Calu3 (cell line): ENCODE data around the gene CXCR5. TPM values are rescaled to one million over a fixed set of nuclear protein-coding genes. Genes with fewer than 3 reads are reported as not detected.

Source experiments
- BruUV-seq: library from RNA; stranded (reverse); fragments of 400-500 nt; replicated peaks from 2 replicates; lab custom pipeline; 2021; lab: Mats Ljungman, UMichigan
- CTCF ChIA-PET: fragments of 300-600 bp; sonication (Branson Sonifier 250); formaldehyde crosslinking; loops from one replicate; lab custom pipeline; 2022; ENCODE audit warnings: antibody characterized with exemption; lab: Charles Lee
- DNase-seq: peaks from one replicate; pipeline ENCODE4 v3.0.0; 2022
- H3K27ac Mint-ChIP-seq: one replicate; pipeline ENCODE4 v1.8.0; 2022; ENCODE audit warnings: mixed read lengths; ENCODE audit not compliant: unreplicated experiment
- H3K27me3 Mint-ChIP-seq: one replicate; pipeline ENCODE4 v1.8.0; 2022; ENCODE audit warnings: mixed read lengths; ENCODE audit not compliant: unreplicated experiment
- H3K36me3 Mint-ChIP-seq: one replicate; pipeline ENCODE4 v1.8.0; 2022; ENCODE audit warnings: mild to moderate bottlenecking, moderate library complexity, mixed read lengths; ENCODE audit not compliant: insufficient read depth, unreplicated experiment
- H3K4me1 Mint-ChIP-seq: one replicate; pipeline ENCODE4 v1.8.0; 2022; ENCODE audit warnings: mild to moderate bottlenecking, low read depth, mixed read lengths; ENCODE audit not compliant: unreplicated experiment
- H3K4me3 Mint-ChIP-seq: one replicate; pipeline ENCODE4 v1.8.0; 2022; ENCODE audit warnings: mild to moderate bottlenecking, low read depth, moderate library complexity, mixed read lengths; ENCODE audit not compliant: unreplicated experiment
- H3K9me3 Mint-ChIP-seq: one replicate; pipeline ENCODE4 v1.8.0; 2022; ENCODE audit warnings: low read depth, mixed read lengths; ENCODE audit not compliant: unreplicated experiment
- intact Hi-C: fragments of 100-400 bp; cut with micrococcal nuclease; formaldehyde crosslinking; loops from one replicate; pipeline ENCODE4 v1.10.0; 2022; ENCODE audit not compliant: unreplicated experiment
- total RNA-seq: library from RNA; stranded (reverse); gene quantifications from 2 replicates; pipeline ENCODE4 v1.2.3, GENCODE V29; 2022
- TF ChIP-seq, protein P1 (sequence below): fragments of 200-600 bp; IDR thresholded peaks from one replicate; pipeline ENCODE4 v1.8.0; 2022; ENCODE audit warnings: antibody characterized with exemption; ENCODE audit not compliant: unreplicated experiment

CXCR5 gene
- total RNA-seq, 1 experiment from 2014 or later = not detected

DNA sequence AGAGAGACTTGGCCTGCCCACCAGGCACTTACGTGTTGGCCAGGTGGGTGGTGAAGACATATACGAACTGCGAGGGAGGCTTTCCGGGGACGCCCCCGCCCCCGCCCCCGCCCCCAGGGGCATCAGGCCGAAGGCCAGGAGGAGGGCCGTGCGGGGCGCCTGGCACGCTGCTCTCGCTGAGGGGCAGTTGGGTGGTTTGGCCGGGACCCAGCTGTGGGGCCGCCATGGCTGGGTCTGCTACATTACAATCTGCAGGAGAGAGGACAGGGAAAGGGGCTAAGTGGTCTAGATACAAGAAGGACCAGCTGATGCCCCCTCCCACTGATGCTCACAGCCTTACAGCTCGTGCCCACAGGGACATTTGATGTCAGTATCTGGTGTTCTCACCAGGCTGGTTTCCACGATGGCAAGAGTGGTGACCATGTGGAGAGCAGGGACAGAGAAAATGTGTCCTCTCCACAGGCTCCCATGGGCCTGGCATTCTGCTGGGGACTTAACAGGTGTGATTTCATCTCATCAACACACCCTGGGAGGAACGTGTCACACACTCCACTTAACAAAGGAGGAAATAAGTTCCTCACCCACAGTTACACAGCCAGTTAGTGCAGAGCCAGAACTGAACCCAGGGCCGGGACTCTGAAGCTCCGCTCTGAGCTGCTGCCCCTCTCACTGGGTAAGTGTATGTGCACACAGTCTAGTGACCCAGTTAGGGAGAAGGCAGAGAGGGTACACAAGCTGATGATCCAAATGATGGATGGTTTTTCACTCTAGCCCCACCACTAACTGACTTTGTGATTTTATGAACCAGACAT lies 19.7 kb downstream of the CXCR5 start:
- CTCF ChIA-PET = no interaction called here
- no peak overlapping the region for H3K4me3 Mint-ChIP-seq
- BruUV-seq = no TSS peak
- H3K36me3 Mint-ChIP-seq = peaks cover 65% of the 10 kb centered on the region
- no peaks in the 10 kb centered on the region for H3K27me3 Mint-ChIP-seq
- H3K9me3 Mint-ChIP-seq = no peaks in the 10 kb centered on the region
- DNase-seq = no peak
- H3K4me1 Mint-ChIP-seq = peaks cover 32% of the 10 kb centered on the region
- TF ChIP-seq, protein P1, sequence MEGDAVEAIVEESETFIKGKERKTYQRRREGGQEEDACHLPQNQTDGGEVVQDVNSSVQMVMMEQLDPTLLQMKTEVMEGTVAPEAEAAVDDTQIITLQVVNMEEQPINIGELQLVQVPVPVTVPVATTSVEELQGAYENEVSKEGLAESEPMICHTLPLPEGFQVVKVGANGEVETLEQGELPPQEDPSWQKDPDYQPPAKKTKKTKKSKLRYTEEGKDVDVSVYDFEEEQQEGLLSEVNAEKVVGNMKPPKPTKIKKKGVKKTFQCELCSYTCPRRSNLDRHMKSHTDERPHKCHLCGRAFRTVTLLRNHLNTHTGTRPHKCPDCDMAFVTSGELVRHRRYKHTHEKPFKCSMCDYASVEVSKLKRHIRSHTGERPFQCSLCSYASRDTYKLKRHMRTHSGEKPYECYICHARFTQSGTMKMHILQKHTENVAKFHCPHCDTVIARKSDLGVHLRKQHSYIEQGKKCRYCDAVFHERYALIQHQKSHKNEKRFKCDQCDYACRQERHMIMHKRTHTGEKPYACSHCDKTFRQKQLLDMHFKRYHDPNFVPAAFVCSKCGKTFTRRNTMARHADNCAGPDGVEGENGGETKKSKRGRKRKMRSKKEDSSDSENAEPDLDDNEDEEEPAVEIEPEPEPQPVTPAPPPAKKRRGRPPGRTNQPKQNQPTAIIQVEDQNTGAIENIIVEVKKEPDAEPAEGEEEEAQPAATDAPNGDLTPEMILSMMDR = no peak
- H3K27ac Mint-ChIP-seq = no peak overlapping the region
- intact Hi-C loops = no loop called here

DNA sequence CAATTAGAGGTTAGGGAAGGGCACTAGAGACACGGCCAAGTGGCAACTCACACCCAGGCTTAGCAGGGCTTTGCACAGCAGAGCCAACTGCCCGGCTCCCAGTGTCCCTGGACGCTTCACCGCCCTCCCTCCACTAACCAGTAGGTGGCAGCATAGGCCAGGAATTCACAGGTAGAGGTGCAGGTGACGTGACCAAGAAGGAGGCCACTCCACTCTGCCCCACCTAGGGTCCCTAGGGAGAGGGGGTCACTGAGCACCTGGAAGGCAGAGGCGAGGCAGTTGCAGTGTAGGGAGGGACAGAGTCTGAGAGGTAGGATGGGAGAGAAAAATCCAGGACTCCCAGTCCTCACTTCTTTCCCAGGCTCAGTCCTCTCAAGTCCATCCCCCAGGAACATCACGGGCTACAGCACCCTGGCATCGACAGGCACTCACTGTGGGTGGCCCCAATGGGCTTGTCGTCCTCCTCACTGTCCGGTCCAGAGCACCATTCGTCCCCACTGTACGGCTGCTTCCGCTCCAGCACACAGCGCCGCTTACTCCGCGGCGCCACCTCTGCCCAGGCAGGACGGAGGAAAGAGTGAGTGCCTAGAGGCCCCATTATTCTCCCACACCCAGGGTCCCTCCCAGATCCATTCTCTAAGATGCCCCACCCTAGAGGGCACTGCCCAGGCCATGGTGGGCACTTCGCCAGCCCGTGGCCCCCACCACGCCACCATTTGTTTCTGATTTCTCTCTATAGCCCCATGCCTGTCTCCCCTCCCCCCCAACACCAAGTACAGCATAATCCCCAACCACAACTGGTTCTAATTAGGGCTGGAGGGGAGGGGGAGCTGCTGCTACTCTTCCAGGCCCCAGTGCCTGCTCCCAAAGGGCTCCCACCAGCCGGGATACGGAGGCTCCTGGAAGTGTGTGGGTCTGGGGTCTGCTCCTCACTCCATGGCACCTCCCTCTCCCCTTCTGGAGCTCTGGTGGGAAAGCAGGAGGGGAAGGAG lies 23.7 kb downstream of the CXCR5 start:
- Mint-ChIP-seq H3K9me3 (no peaks in the 10 kb centered on the region), H3K4me3 (peak overlapping the region; percentile 50)

DNA sequence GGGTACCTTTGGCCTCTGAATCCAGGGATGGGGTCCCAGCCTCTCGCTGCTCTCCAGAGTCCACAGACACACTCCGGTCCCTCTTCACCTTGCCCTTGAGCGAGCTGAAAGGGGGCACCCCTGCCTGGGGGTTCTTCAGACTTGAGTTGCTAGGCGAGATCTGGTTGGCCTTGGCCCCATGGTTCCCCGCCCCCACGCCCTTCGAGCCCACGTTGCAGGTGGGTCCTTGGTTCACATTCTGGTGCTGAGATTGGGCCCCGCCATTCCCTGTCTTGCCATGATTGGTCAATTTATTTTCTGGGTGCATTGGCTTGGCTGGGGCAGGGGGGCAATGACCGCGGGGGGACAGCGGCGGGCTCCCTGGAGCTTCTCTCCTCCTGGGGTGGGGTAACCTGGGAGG lies 24.6 kb downstream of the CXCR5 start:
- Mint-ChIP-seq H3K9me3 (no peaks in the 10 kb centered on the region), H3K27ac (no peak overlapping the region), H3K4me3 (peak overlapping the region; percentile 50), H3K4me1 (peaks cover 30% of the 10 kb centered on the region), H3K36me3 (peaks cover 76% of the 10 kb centered on the region), H3K27me3 (no peaks in the 10 kb centered on the region)
- intact Hi-C loops = no loop called here
- no TSS peak for BruUV-seq
- TF ChIP-seq, protein P1 = no peak
- CTCF ChIA-PET = interaction anchor here (0.6 to 3.1 kb wide), 4 partner anchors 15 to 134 kb away, joined by 3 to 10 read pairs (median 6); no protein-coding TSS in a partner anchor
- no peak for DNase-seq

More for the DNA sequence above, 23.7 kb downstream of the CXCR5 start:
- Mint-ChIP-seq H3K27me3 (no peaks in the 10 kb centered on the region), H3K27ac (peak overlapping the region; percentile 74), H3K4me1 (peaks cover 29% of the 10 kb centered on the region), H3K36me3 (peaks cover 67% of the 10 kb centered on the region)
- intact Hi-C loops = loop anchor here (1.0 kb wide), 2 partner anchors 21 to 49 kb away; partner anchors contain the start of gene UPK2
- TF ChIP-seq, protein P1 = peak; percentile 81
- BruUV-seq = no TSS peak
- peak; percentile 88 for DNase-seq
- CTCF ChIA-PET = interaction anchor here (0.6 to 1.4 kb wide), 2 partner anchors 16 to 133 kb away, joined by 3 to 6 read pairs; no protein-coding TSS in a partner anchor
